Kidney epithelial cell (primary cell): Measurements from ENCODE around the gene WDR41. TPM values are rescaled to one million over a fixed set of nuclear protein-coding genes. Genes with fewer than 3 reads are reported as not detected.

Experiments
- DNase-seq: peaks from one replicate; pipeline ENCODE4 v3.0.0-alpha.2; 2010; ENCODE audit warnings: low read depth
- H3K27me3 ChIP-seq: 2 replicates; pipeline ENCODE4 v1.6.0; 2011; ENCODE audit warnings: low read length; ENCODE audit not compliant: control insufficient read depth, insufficient read depth
- H3K36me3 ChIP-seq: 2 replicates; pipeline ENCODE4 v1.5.1; 2011; ENCODE audit warnings: low read length; ENCODE audit not compliant: control insufficient read depth, insufficient read depth
- H3K4me3 ChIP-seq: 2 replicates; pipeline ENCODE4 v1.5.1; 2011; ENCODE audit warnings: low read depth, mild to moderate bottlenecking, control low read depth, low read length
- CTCF ChIP-seq: IDR thresholded peaks from 2 replicates; pipeline ENCODE4 v1.5.1; 2011; ENCODE audit warnings: mild to moderate bottlenecking, moderate library complexity, low read length, control low read depth, inconsistent platforms; ENCODE audit not compliant: insufficient read depth, poor library complexity, severe bottlenecking
- total RNA-seq: library from RNA; depleted of rRNA; stranded (reverse); fragments of >200 nt; gene quantifications from 2 replicates; pipeline ENCODE4 v1.2.3, GENCODE V29; 2015

The WDR41 gene
- total RNA-seq, 1 donor from 2014 or later = 68.6 TPM

- no peak for TF ChIP-seq CTCF
Observed at GRCh38 chr5:77409870-77410621, 82.1 kb downstream of the WDR41 start.

GRCh38 chr5:77407152-77407551 lies 85.0 kb downstream of the WDR41 start:
- no peaks in the 10 kb centered on the region for H3K36me3 ChIP-seq
- no peak for TF ChIP-seq CTCF
- no peak overlapping the region for H3K4me3 ChIP-seq
- peaks cover 3% of the 10 kb centered on the region for H3K27me3 ChIP-seq
- DNase-seq = no peak

More at GRCh38 chr5:77409870-77410621, 82.1 kb downstream of the WDR41 start:
- Histone ChIP-seq H3K27me3 (peaks cover 3% of the 10 kb centered on the region), H3K36me3 (no peaks in the 10 kb centered on the region), H3K4me3 (no peak overlapping the region)
- no peak for DNase-seq

GRCh38 chr5:77402796-77403195 lies 89.3 kb downstream of the WDR41 start:
- peaks cover 3% of the 10 kb centered on the region for H3K27me3 ChIP-seq
- no peak for TF ChIP-seq CTCF
- H3K4me3 ChIP-seq = no peak overlapping the region
- no peaks in the 10 kb centered on the region for H3K36me3 ChIP-seq
- DNase-seq = no peak

- no peak for TF ChIP-seq CTCF
- Histone ChIP-seq H3K27me3 (no peaks in the 10 kb centered on the region), H3K4me3 (no peak overlapping the region), H3K36me3 (no peaks in the 10 kb centered on the region)
- DNase-seq = no peak
Observed at GRCh38 chr5:77400645-77401044, 91.5 kb downstream of the WDR41 start.

- Histone ChIP-seq H3K36me3 (no peaks in the 10 kb centered on the region), H3K4me3 (no peak overlapping the region), H3K27me3 (no peaks in the 10 kb centered on the region)
- no peak for DNase-seq
- TF ChIP-seq CTCF = no peak
Observed at GRCh38 chr5:77398896-77399295, 93.2 kb downstream of the WDR41 start.

GRCh38 chr5:77398458-77398857 lies 93.7 kb downstream of the WDR41 start:
- Histone ChIP-seq H3K27me3 (no peaks in the 10 kb centered on the region), H3K36me3 (no peaks in the 10 kb centered on the region), H3K4me3 (no peak overlapping the region)
- TF ChIP-seq CTCF = no peak
- no peak for DNase-seq
